ENCODE measurements around the gene TAX1BP1. TPM values are rescaled to one million over a fixed set of nuclear protein-coding genes. Genes with fewer than 3 reads are reported as not detected.

The TAX1BP1 gene
- total RNA-seq, 1 experiment from 2014 or later, result 101 TPM

DNA sequence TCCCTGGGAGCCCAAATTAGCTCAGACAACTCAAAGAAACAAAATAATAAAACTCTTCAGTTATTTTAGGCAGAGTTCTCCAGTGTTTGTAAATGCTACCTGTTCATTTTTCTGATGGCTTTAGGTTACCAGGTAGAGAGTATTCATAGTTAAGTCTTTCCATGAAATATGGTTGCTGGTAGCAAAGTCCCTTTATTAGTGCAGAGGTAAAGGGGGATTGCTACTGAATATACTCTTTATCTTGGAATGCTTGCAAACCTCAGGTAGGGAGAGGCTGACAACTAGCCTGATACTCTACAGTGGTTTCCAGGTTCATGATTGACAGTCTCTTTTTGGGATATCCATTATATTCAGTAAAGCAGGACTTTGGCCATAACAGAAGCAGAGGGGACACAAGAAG is 6.5 kb downstream of the TAX1BP1 start:
- Histone ChIP-seq H3K36me3 (peaks cover 32% of the 10 kb centered on the region), H3K27me3 (replicated peaks) (no peaks in the 10 kb centered on the region), H3K27ac (no peak overlapping the region), H3K9me3 (replicated peaks) (no peaks in the 10 kb centered on the region), H3K4me3 (no peak overlapping the region), H3K4me1 (replicated peaks) (peaks cover 11% of the 10 kb centered on the region)
- DNase-seq (ENCODE audit: low read depth in 1 of 2, low spot score in 2 of 2), result no peak

DNA sequence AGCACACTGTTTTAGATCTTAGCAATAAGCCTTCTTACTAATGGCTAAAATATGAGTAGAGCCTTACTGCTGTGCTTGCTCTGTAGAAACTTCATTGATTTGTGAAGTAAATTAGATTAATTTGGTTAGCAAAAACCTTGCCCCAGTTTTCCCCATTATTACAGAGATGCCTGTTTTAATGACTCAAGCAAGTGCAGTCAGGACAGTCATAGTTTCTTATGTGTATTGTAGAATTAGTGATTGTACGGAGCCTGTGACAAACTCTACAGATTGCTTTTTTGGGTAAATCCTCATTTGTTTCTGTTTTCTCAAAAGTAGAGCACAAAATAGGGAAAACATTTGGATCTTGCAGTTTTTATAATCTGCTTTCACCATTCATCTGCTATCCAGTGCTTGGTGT is 7.0 kb downstream of the TAX1BP1 start:
- H3K36me3 ChIP-seq, result peaks cover 37% of the 10 kb centered on the region
- no peaks in the 10 kb centered on the region for H3K9me3 ChIP-seq (replicated peaks)
- no peak overlapping the region for H3K4me3 ChIP-seq
- H3K27ac ChIP-seq, result no peak overlapping the region
- H3K4me1 ChIP-seq (replicated peaks), result peaks cover 11% of the 10 kb centered on the region
- no peaks in the 10 kb centered on the region for H3K27me3 ChIP-seq (replicated peaks)
- DNase-seq (ENCODE audit: low read depth in 1 of 2, low spot score in 2 of 2), result no peak

DNA sequence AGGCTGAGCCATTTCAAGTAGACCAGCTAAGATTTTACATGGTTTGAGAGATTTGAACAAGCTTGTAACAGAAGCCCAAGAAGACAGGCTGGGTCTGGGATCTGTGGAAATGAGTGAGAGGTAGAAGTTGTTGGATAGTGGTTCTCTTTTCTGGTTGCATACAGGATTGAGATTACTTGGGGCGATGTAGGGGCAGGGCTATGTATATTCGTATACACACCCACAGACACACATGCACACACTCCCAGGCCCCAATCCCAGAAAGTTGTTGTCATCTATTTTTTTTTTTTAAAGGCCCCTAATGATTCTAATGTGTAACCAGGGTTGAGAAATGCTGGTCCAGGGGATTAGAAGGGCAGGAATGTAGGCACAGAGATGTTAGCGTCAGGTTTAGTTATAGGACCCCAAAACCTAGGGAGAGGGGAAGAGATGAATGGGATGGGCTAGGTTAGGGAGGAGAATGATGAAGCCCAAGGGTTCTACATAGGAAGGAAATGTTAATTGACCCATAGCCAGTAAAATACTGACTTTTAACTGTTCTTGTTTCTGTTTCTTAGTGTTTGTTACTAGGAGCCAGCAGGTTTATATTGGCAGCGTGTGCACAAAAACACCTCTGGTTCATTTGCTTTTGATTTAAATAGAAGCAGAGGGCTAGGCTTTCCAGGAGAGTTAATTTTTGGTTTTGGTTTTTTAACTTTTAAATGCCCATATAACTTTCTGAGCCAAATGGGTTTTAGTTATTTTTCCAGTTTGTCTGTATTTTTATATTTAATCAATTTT is 7.8 kb downstream of the TAX1BP1 start:
- no peak for DNase-seq (ENCODE audit: low read depth in 1 of 2, low spot score in 2 of 2)
- peaks cover 11% of the 10 kb centered on the region for H3K4me1 ChIP-seq (replicated peaks)
- no peaks in the 10 kb centered on the region for H3K27me3 ChIP-seq (replicated peaks)
- H3K9me3 ChIP-seq (replicated peaks), result no peaks in the 10 kb centered on the region
- H3K27ac ChIP-seq, result no peak overlapping the region
- H3K4me3 ChIP-seq, result no peak overlapping the region
- peaks cover 41% of the 10 kb centered on the region for H3K36me3 ChIP-seq

DNA sequence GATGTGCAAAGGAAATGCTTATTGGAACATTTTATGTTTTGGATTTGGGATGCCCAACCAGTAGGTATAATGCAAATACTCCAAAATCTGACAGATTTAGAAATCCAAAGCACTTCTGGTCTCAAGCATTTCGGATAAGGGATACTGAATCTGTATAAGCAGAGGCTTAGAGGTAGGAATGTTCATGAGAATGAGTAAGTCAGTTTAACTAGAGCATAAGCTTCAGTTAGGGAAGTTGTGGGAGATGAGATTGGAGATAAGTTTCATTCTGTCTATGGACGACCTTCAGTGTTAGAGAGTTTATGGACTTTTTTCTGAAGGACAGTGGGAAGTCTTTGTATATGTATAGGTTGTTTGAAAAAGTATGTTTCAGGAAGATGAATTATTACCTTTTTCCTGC is 10.4 kb downstream of the TAX1BP1 start:
- DNase-seq (ENCODE audit: low read depth in 1 of 2, low spot score in 2 of 2), result no peak
- H3K27me3 ChIP-seq (replicated peaks), result no peaks in the 10 kb centered on the region
- H3K4me3 ChIP-seq, result no peak overlapping the region
- H3K27ac ChIP-seq, result no peak overlapping the region
- peaks cover 43% of the 10 kb centered on the region for H3K36me3 ChIP-seq
- H3K9me3 ChIP-seq (replicated peaks), result no peaks in the 10 kb centered on the region
- peaks cover under 1% of the 10 kb centered on the region; the same call in 1 of the 2 replicates for H3K4me1 ChIP-seq (replicated peaks)

DNA sequence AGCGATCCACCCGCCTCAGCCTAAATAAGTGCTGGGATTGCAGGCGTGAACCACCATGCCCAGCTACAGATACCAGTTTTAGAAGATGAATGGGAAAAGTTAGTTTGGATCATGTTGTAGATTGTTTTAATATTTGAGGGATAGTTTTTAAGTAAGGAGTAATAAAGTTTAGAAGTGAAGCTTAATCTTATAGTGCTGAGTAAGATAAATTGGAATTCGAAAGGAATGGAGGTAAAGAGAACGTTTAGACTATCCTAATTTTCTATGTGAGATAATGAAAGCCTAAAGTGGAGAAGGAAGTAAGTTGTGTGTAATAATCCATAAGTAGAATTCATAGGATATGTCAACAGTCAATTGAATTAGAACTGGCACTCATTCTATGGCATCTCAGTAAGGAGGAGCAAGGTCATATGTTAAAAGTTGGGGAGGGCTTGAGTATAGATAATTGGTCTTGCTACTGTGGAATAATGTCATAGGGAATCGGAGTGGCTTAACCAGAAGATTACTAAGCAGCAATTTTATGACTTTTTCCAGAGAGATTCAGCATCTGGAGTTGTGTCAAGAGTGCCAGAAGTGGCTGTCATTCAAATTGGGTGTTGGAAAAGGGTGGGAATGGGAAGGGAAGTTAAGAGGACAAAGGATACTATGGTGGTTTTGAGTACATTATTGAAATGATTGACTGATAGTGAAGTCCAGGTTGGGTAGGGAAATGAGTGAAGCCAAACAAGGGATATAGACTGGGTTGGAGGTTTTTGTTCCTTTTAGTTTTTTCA is 12.1 kb downstream of the TAX1BP1 start:
- Histone ChIP-seq H3K27me3 (replicated peaks) (no peaks in the 10 kb centered on the region), H3K36me3 (peaks cover 57% of the 10 kb centered on the region), H3K4me1 (replicated peaks) (no peaks in the 10 kb centered on the region), H3K27ac (no peak overlapping the region), H3K9me3 (replicated peaks) (no peaks in the 10 kb centered on the region), H3K4me3 (no peak overlapping the region)
- DNase-seq (ENCODE audit: low read depth in 1 of 2, low spot score in 2 of 2), result no peak

DNA sequence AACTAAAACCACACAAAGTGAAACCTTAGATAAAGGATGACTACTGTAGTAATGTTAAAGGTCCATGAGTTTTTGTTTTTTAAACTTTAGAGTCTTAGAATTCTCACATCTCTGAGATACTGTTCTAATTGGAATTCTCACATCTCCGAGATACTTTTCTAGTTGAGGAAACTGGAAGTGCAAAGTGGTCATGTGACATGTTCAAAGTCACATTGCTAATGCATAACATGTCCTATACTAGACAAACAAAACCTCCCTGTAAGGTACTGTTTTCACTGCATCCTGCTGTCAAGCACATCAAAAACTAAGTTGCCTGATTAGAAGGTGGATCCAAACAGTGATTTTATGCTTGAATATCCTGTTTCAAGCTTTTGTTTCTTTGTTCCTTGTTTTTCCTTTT is 13.9 kb downstream of the TAX1BP1 start:
- no peaks in the 10 kb centered on the region for H3K27me3 ChIP-seq (replicated peaks)
- no peak overlapping the region for H3K4me3 ChIP-seq
- H3K4me1 ChIP-seq (replicated peaks), result no peaks in the 10 kb centered on the region
- peaks cover 59% of the 10 kb centered on the region for H3K36me3 ChIP-seq
- no peak overlapping the region for H3K27ac ChIP-seq
- DNase-seq (ENCODE audit: low read depth in 1 of 2, low spot score in 2 of 2), result no peak
- no peaks in the 10 kb centered on the region for H3K9me3 ChIP-seq (replicated peaks)

DNA sequence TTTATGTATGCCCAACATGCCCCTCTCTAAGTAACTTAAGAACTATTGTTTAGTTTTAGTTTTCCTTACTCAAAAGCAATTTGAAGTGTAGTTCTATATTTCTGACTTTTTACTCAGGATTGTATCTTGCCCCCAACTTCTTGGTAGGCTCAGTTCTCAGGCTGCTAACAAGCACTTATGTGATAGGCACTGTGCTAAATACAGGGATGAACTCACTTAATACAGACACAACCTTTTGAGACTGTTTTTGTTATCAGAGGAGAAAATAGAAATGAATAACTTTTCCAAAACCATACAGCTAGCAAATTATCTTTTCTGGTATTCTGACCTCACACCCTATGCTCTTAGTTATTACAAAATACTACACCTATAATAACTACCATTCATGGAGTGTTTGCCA is 16.3 kb downstream of the TAX1BP1 start:
- Histone ChIP-seq H3K36me3 (peaks cover 35% of the 10 kb centered on the region), H3K4me3 (no peak overlapping the region), H3K27ac (no peak overlapping the region), H3K9me3 (replicated peaks) (no peaks in the 10 kb centered on the region), H3K27me3 (replicated peaks) (no peaks in the 10 kb centered on the region), H3K4me1 (replicated peaks) (no peaks in the 10 kb centered on the region)
- DNase-seq (ENCODE audit: low read depth in 1 of 2, low spot score in 2 of 2), result no peak

DNA sequence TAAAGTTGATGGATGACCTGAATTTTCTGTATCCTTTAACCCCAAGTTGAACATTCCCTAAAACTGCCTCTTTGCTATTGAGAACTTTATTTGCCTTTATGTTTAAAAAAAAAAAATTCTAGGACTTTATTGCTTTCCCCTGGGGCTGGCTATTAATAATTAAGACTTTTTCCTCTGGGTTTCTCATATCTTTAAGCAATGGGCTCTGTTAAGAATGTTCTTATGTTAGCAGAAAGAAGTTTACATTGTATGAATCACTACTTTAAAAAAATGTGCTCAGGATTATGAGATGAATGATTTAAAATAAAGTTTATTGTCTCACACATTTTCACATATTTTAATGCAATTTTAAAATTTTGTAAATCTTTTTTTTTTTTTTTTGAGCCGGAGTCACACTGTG is 19.5 kb downstream of the TAX1BP1 start:
- H3K27me3 ChIP-seq (replicated peaks), result no peaks in the 10 kb centered on the region
- no peaks in the 10 kb centered on the region for H3K9me3 ChIP-seq (replicated peaks)
- H3K27ac ChIP-seq, result no peak overlapping the region
- H3K4me1 ChIP-seq (replicated peaks), result no peaks in the 10 kb centered on the region
- no peak for DNase-seq (ENCODE audit: low read depth in 1 of 2, low spot score in 2 of 2)
- peaks cover 27% of the 10 kb centered on the region for H3K36me3 ChIP-seq
- no peak overlapping the region for H3K4me3 ChIP-seq

DNA sequence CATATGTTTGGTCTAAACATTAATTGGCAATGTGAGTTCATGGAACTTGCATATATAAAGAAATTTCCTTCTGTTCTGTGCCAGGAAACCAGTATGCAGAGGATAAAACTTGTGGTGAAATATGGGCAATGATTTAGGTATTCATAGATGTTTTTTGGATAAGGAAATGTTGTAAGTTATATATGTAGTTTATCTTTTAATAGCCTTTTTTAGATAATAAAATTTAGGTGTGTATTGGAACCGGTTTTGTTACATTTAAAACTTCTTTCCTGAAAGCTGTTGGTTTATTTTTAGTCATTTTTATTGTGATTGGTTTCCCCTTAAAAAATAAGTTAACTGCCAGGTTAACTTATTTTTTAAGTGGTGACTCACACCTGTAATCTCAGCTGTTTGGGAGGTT is 22.1 kb downstream of the TAX1BP1 start:
- no peak for DNase-seq (ENCODE audit: low read depth in 1 of 2, low spot score in 2 of 2)
- H3K9me3 ChIP-seq (replicated peaks), result no peaks in the 10 kb centered on the region
- H3K27ac ChIP-seq, result no peak overlapping the region
- no peaks in the 10 kb centered on the region for H3K27me3 ChIP-seq (replicated peaks)
- no peak overlapping the region for H3K4me3 ChIP-seq
- H3K36me3 ChIP-seq, result peaks cover 17% of the 10 kb centered on the region
- H3K4me1 ChIP-seq (replicated peaks), result peaks cover 7% of the 10 kb centered on the region

DNA sequence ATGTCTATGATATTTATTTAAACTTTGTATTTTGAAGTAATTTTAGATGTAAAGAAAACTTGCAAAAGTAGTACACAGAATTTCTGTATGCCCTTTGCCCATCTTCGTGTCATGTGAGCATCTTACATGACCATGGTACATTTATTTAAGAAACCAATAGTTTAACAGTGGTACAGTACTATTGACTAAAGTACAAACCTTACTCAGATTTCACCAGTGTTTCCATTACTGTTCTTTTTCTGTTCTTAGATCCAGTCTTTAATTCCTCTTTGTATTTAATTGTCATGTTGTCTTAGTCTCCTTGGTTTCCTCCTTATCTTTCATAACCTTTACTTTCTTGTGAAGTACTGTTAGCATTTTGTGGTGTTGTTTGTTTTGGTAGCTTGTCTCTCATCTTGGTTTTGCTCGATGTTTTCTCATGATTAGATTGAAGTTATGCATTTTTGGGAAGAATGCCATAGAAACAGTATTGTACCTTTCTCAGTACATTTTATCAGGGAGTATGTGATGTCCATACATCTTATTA is 24.1 kb downstream of the TAX1BP1 start:
- Histone ChIP-seq H3K4me3 (no peak overlapping the region), H3K27ac (no peak overlapping the region), H3K27me3 (replicated peaks) (no peaks in the 10 kb centered on the region), H3K36me3 (peaks cover 9% of the 10 kb centered on the region; the same call in 1 of the 2 replicates), H3K4me1 (replicated peaks) (peaks cover 15% of the 10 kb centered on the region), H3K9me3 (replicated peaks) (no peaks in the 10 kb centered on the region)
- no peak for DNase-seq (ENCODE audit: low read depth in 1 of 2, low spot score in 2 of 2)

DNA sequence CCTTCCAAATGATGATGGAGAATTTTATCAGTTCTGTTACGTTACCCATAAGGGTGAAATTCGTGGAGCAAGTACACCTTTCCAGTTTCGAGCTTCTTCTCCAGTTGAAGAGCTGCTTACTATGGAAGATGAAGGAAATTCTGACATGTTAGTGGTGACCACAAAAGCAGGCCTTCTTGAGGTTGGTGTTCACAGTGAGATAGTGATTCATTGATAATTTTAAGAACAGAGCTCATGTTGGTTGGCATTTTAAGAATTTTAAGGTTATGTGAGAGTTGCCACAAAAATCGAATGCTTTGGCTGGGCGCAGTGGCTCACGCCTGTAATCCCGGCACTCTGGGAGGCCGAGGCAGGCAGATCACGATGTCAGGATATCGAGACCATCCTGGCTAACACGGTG is 25.9 kb downstream of the TAX1BP1 start:
- Histone ChIP-seq H3K27ac (no peak overlapping the region), H3K9me3 (replicated peaks) (no peaks in the 10 kb centered on the region), H3K4me1 (replicated peaks) (peaks cover 15% of the 10 kb centered on the region), H3K27me3 (replicated peaks) (no peaks in the 10 kb centered on the region), H3K4me3 (no peak overlapping the region), H3K36me3 (peaks cover 18% of the 10 kb centered on the region)
- DNase-seq (ENCODE audit: low read depth in 1 of 2, low spot score in 2 of 2), result no peak

DNA sequence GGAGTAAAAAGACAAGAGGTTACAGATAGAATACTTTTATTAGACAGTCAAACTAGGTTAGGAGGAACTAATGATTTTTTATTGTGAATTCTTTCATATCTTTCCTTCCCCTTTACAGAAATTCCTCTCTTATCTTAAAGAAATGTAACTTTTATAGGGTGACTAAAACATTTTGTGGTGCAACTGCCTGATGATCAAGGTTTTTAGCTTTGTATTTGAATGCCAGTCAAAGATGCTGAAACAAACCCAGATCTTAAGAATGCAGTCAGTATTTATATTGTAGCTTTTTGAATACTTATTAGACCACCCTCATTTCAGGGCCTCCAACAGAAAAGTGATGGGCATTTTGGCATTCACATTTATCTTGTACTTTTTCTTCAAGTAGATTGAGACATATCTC is 27.4 kb downstream of the TAX1BP1 start:
- Histone ChIP-seq H3K27ac (peak overlapping the region; percentile 28; the same call in 1 of the 2 replicates), H3K27me3 (replicated peaks) (no peaks in the 10 kb centered on the region), H3K9me3 (replicated peaks) (no peaks in the 10 kb centered on the region), H3K4me1 (replicated peaks) (peaks cover 15% of the 10 kb centered on the region), H3K4me3 (no peak overlapping the region), H3K36me3 (peaks cover 24% of the 10 kb centered on the region)
- DNase-seq (ENCODE audit: low read depth in 1 of 2, low spot score in 2 of 2), result peak in 1 of 2 experiments; percentile 61

DNA sequence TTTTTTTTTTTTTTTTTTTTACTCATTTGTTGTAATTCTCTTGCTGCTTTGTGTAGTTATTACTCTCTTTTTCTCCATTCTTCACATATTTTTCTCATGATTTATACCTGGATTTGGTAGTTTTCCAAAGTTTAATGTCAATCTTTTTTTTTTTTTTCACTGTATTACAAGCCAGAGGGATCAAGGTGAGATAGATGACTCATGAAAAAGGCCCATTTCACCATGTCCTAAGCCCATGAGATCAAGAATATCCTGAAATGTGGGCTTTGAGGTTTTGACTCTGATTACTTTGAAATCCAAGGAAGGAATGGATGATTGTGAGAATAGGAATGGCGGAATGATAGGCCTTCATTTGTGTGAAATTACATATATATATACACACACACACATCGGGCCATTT is 31.1 kb downstream of the TAX1BP1 start:
- Histone ChIP-seq H3K9me3 (replicated peaks) (no peaks in the 10 kb centered on the region), H3K27ac (no peak overlapping the region), H3K36me3 (peaks cover 31% of the 10 kb centered on the region), H3K4me1 (replicated peaks) (peaks cover 15% of the 10 kb centered on the region), H3K27me3 (replicated peaks) (no peaks in the 10 kb centered on the region), H3K4me3 (no peak overlapping the region)
- no peak for DNase-seq (ENCODE audit: low read depth in 1 of 2, low spot score in 2 of 2)

DNA sequence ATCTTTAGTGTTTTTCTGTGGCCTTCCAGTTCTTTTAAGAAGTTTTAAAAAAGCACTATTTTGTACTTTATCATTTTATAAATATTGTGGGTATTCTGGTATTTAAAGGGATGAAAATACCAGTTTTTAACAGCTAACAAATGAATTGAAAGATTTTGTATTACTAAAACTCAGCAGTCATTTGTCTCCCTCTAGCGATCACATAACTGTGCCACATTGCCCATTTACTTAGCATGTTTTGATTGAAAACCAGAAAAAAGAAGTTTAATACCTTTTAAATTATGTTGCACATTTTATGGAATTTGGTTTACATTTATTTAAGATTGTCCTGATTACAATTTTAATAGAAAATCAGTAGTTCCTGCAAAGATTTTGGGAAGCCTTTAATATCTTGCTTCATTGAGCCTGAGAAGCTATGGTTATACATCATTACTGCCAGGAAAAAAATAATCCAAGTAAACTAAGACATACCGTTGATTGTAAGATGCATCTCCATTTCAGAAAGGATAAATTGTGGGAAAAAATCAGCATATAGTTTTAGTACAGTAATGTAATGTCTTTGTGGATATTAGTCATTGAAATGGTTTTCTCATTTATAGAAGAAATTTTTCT is 34.9 kb downstream of the TAX1BP1 start:
- H3K27me3 ChIP-seq (replicated peaks), result no peaks in the 10 kb centered on the region
- peak in 1 of 2 experiments; percentile 28 for DNase-seq (ENCODE audit: low read depth in 1 of 2, low spot score in 2 of 2)
- no peak overlapping the region for H3K4me3 ChIP-seq
- no peak overlapping the region for H3K27ac ChIP-seq
- no peaks in the 10 kb centered on the region for H3K4me1 ChIP-seq (replicated peaks)
- peaks cover 34% of the 10 kb centered on the region for H3K36me3 ChIP-seq
- no peaks in the 10 kb centered on the region for H3K9me3 ChIP-seq (replicated peaks)
